GM12872 (cell line): ENCODE results near the gene SRRD.

Experiments used
- TF ChIP-seq, protein P1 (sequence below): IDR thresholded peaks from 3 replicates; pipeline ENCODE4 v1.5.1; 2011; ENCODE audit warnings: low read depth, mild to moderate bottlenecking, low read length, moderate library complexity; ENCODE audit not compliant: insufficient read depth

The SRRD gene

DNA sequence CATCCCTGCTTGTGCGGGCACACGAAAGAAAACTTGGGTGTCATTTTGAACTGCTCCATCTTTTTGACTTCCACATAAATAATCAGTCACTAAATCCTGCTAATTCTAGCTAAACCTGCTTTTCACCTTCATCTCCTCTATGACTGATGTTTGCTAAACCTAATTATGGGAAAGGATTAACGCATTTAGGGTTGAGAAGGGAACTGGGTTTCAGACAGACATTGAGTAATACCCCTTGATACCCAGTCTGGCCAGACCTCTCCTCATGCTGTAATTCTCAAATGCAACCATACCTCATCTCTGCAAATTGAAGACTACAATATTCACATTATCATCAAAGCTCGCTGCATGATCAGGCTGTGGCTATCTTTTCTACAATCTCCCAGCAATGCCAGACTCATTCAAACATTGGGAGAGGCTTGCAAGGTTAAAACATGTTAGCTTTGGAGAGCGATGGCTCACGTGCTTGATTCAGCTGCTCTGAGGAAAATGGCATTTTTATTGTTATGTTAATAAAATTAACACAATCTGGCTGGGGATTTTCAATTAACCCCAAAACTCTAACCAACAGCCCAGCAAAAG, 2.5 kb upstream of the SRRD start:
- TF ChIP-seq, protein P1, sequence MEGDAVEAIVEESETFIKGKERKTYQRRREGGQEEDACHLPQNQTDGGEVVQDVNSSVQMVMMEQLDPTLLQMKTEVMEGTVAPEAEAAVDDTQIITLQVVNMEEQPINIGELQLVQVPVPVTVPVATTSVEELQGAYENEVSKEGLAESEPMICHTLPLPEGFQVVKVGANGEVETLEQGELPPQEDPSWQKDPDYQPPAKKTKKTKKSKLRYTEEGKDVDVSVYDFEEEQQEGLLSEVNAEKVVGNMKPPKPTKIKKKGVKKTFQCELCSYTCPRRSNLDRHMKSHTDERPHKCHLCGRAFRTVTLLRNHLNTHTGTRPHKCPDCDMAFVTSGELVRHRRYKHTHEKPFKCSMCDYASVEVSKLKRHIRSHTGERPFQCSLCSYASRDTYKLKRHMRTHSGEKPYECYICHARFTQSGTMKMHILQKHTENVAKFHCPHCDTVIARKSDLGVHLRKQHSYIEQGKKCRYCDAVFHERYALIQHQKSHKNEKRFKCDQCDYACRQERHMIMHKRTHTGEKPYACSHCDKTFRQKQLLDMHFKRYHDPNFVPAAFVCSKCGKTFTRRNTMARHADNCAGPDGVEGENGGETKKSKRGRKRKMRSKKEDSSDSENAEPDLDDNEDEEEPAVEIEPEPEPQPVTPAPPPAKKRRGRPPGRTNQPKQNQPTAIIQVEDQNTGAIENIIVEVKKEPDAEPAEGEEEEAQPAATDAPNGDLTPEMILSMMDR = no peak

DNA sequence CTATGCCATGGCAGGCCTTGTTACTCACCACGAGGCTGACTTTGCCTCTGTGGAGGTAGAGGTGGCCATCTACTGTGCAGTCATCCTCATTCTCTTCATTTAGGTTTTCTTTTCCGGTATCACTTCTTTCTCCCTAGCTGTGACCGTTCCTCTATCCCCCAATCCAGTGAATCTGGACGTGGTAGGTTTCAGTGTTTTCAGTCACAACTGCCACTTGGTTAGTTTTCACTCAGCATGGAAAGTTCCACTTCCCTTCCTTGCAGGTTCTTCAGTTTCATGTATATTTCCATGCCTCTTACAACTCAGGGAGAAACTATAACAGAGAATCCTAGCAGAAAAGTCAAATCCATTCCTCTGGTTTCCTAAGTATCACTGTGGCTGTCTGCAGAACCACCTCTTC, 2.0 kb upstream of the SRRD start:
- TF ChIP-seq, protein P1 = no peak

DNA sequence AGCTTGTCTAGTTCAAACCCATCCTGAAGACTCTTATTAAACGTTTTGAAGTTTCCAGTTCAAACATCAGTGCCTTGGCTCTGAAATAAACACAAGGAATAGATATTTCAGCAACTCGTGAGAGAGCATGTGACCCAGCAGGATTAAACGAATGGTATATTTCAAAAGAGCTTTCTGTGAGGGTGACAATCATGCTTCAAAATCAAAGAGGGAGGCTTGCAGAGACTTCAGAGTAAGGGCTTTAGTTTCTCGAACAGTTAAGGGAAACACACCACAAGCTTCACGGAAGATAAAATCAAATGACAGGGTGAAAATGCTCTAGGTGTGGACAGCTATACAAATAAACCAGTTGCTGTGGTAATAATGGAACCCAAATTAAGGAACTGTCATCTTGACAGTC, 1.5 kb upstream of the SRRD start:
- TF ChIP-seq, protein P1 = no peak

DNA sequence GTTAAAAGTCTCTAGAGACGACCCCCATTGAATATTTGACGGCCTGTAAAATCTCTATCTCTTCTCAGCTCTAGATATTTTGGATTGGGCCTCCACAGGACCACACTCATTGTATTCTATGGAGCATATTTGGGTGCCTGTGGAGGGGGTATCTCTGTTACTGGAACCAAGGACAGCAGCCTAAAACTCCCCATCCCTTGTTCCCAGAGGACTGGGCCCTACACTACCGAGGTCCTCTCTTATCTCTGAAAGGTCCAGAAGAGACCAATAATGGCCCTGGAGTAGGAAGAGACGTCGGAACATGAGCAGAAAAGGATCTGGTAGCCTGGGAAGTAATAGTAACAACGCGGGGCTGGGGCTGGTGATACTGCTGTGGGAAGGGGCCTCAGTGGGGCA, 636 bp upstream of the SRRD start:
- TF ChIP-seq, protein P1 = no peak

DNA sequence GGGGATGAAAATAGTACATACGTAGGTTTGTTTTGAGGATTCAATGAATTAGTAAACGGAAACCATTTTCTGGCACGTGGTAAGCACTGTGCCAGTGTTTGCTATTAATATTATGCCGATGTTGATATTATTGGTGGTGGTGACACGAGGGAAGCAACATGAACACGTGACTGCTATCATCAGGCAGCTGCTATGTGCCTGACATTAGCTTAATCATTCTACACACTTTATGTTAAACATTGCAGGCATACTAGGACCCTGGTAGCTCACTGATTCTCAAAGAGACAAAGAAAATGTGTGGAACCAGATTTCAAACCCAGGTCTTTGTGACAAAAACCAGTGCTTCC, 656 bp downstream of the SRRD start:
- TF ChIP-seq, protein P1 = no peak

DNA sequence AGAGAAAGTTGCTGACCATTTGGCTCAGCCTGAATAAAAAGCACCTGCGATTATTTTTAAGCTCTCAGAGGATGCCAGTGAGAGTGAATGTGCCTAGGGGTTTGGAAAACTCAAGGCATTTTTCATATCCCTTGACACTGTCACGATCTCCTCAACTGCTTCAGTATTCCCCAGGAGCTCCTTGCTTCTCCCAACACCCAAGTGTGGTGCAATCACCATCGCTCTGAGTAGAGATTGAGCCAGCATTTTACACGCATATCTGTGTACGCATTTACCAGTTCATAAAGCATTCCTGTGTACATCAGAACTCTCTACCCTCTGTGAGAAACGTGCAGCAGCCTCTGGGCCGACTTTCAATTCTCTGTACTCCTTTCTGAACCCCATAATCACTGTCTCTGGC, 1.3 kb downstream of the SRRD start:
- TF ChIP-seq, protein P1 = no peak

DNA sequence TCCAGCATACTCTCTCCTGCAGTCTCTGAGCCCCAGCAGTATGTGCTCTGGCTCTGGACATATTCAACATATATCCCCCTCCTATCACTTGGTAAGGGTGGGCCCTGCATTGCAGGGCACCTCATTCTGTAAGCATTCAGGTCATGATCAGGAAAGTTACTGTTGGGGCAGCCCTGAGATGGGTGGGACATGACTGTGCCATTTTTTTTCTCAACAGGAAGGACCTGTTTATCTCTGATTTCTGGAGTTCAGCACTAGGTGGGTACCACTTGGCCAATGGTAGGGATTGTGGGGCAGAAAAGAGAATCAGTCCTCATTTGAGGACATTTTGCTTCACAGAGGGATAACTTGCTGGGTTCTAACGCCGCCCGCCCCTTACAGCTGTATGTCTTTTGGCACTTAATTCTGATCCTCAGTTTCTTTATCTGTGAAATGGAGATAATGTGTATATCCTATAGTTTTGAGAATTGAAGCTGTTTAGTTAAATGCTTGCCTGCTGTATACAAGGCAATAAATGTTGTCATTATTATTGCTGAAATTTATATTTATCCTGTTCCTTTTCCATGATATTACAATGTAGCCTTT, 2.2 kb downstream of the SRRD start:
- TF ChIP-seq, protein P1 = no peak

DNA sequence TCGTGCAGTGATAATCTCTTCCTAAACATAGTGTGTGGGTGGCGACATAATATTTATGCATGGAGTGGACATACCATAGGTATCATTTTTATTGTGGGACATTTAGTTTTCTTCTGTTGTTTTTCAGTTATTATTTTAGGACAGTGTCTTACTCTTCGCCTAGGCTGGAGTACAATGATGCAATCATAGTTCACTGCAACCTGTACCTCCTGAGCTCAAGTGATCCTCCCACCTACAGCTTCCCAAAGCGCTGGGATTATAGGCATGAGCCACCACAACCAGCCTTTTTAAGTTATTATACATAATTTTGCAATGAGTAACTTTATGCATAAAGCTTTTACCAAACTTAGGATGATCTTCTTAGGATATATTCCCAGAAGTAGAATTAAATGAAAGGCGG, 2.7 kb downstream of the SRRD start:
- TF ChIP-seq, protein P1 = no peak
